HG03064 (cell line): ENCODE data around the gene KANSL2.
"Not testable (repeated sequence)": the region's sequence is repeated elsewhere in the genome, so short reads cannot be mapped to it uniquely, and the experiment has no call there.

Source experiments
- ATAC-seq: cut with Tn5 transposase; IDR thresholded peaks from one replicate; pipeline ENCODE4 v1.9.1; 2021; ENCODE audit warnings: low read depth; ENCODE audit not compliant: unreplicated experiment

Gene KANSL2

DNA sequence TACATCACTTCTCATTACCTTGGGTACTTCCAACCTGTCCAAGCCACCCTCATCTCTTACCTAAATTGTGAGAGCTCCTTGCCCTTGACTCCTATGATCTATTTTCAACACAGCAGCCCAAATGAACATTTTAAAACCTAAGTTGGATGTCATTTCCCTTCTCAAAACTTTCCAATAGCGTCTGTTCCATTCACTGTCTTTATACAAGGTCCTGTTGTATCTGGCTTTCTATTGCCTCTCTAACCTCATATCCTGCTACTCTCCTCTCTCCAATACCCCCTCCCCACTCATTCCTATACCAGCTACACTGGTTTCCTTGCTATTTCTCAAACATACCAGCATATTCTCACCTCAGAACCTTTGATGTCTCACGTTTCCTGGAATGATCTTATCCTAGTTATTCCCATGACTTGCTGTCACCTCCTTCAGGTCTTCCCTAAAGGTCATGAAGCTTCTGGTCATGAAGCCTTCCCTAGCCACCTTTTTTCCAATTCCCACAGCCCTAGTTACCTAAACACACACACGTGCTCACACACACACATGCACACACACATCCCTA lies 4.1 kb upstream of the KANSL2 start:
- no peak for ATAC-seq

GRCh38 chr12:48683534-48683933 lies 1.5 kb upstream of the KANSL2 start:
- no peak for ATAC-seq

GRCh38 chr12:48682927-48683326 lies 889 bp upstream of the KANSL2 start:
- no peak for ATAC-seq

DNA sequence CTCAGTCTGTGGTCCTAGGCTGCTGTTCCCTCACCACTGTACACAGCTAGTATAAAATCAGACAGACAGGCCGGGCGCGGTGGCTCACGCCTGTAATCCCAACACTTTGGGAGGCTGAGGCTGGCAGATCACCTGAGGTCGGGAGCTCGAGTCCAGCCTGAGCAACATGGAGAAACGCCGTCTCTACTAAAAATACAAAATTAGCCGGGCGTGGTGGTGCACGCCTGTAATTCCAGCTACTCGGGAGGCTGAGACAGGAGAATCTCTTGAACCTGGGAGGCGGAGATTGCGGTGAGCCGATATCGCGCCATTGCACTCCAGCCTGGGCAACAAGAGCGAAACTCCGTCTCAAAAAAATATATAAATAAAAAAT lies 481 bp upstream of the KANSL2 start:
- not testable (repeated sequence) for ATAC-seq

- ATAC-seq = no peak
Measured at GRCh38 chr12:48681399-48681709, 684 bp downstream of the KANSL2 start.

- no peak for ATAC-seq
Measured at GRCh38 chr12:48680861-48681260, 1.2 kb downstream of the KANSL2 start.

GRCh38 chr12:48678551-48679185 lies 3.4 kb downstream of the KANSL2 start:
- ATAC-seq = no peak

DNA sequence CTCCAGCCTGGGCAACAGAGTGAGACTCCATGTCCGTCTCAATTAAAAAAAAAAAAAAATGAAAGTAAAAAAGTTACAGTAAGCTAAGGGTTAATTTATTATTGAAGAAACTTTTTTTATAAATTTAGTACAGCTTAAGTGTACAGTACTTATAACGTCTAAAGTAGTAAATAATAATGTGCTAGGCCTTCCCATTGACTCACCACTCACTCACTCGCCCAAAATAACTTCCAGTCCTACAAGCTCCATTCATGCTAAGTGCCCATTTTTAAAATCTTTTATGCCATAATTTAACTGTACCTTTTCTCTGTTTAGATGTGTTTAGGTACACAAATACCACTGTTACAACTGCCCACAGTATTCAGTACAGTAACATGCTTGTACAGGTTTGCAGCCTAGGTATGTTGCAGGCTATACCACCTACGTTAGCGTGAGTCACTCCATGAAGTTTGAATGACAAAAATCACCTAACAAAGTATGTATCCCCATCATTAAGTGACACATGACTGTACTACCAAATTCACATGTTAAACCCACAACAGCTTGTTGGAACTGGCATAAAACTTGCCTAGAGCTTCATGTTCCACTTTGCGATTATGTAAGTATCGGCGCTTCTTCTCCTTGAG lies 10.7 kb downstream of the KANSL2 start:
- ATAC-seq = no peak

DNA sequence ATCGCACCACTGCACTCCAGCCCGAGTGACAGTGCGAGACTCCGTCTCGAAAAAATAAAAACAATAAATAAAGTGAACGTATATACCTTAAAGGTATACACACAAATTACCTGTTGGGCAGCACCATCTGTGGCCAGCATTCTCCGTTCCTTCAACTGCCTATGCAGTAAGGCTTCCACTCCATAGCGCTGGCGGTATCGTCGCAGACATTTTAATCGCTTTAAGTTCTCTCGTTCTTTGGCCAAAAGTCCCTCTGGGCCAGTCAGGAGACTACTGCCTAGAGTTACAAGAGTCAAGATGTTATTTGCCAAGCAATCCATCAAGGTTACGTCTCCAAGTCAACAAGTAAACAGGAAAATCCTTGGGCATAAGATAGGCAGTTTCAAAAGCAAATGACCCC lies 13.0 kb downstream of the KANSL2 start:
- ATAC-seq = no peak

GRCh38 chr12:48659863-48660262 lies 22.2 kb downstream of the KANSL2 start:
- no peak for ATAC-seq

DNA sequence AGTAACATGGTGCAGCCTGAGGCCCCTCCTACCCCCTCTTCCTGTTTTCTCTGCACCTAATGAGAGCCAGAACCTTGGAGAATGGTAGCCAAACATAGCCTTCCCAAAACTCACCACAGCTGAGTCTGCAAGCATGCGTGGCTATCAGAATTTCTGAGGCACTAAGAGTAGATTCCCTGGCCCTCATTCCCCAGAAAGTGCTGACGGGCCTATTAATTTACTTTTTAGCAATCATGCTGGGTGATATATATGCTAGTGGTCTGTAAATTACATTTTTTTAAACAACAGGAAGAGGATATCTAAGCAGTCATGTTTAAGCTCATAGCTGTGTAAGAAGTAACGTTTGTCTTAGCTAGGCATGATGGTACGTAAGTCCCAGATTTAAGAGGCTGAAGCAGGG lies 30.4 kb downstream of the KANSL2 start:
- no peak for ATAC-seq

- ATAC-seq = not testable (repeated sequence)
Measured at GRCh38 chr12:48645354-48645753, 36.7 kb downstream of the KANSL2 start.

DNA sequence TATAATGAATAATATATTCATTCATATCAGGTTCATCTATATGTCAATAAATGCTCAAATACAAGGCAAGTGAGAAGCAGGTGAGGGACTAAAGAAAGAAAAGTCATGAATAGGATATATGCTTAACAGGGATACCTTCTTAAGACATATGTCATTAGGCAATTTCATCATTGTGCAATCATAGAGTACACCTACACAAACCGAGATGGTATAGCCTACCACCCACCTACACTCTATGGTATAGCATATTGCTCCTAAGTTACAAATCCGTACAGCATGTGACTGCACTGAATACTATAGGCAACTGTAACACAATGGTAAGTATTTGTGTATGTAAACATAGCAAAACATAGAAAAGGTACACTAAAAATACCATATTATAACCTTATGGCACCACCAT lies 39.0 kb downstream of the KANSL2 start:
- no peak for ATAC-seq

- not testable (repeated sequence) for ATAC-seq
Measured at GRCh38 chr12:48641752-48642555, 40.1 kb downstream of the KANSL2 start.

- ATAC-seq = no peak
Measured at GRCh38 chr12:48640854-48641253, 41.2 kb downstream of the KANSL2 start.

DNA sequence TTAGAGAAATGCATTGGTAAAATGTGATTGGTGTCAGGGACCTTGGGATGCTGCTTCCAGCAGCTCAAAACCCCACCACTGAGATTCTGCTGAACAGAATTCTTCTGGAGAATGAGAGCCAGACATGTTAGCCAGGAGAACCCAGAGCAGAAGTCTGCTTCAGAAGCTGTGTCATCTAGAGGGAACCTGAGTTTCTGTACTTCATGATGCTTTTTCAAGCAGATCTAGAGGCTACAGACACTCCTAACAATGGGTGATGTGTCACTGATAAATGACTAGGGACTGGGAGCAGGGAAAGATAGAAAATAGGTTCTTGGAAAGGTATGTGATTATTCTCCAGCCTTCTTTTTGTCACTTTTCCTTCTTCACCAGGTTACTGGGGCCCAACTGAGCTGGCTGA lies 41.6 kb downstream of the KANSL2 start:
- no peak for ATAC-seq

- no peak for ATAC-seq
Measured at GRCh38 chr12:48631071-48631470, 51.0 kb downstream of the KANSL2 start.

- ATAC-seq = no peak
Measured at GRCh38 chr12:48630346-48630745, 51.7 kb downstream of the KANSL2 start.

DNA sequence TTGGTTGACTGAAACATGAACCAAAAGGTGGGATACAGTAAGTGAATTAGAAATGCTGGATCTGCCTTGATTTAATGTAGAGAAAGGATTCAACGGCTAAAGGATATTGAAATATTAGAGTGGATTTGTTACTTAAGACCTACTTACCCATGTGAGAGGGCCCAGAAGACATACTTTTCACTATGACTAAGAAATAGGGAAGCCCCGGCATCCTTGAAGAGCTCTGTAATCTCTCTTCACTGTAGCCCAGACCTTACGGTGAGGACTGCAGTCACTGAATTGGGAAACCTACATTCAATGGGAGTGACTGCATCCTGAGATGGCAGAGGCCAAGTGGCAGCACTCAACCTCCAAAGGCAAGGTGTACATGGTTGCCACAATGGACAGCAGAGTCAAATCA lies 52.5 kb downstream of the KANSL2 start:
- ATAC-seq = no peak

DNA sequence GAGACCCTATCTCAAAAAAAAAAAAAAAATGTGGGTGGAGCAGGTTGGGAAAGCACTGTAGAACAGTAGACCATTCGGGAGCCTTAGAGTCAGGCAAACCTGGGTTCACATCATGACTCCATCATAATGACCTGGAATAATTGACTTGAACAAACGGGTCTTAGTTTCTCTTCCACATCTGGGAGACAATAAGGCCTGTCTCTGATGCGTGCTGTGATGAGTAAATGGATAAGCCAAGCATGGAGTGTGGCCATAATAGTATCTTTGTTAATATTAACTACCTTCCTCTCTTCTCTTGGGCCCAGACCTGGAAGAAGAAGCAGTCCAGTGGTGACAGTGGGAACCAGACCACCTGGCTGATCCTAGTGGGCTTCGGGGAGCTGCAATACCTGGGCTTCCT lies 54.5 kb downstream of the KANSL2 start:
- ATAC-seq = no peak

GRCh38 chr12:48622997-48623396 lies 59.0 kb downstream of the KANSL2 start:
- ATAC-seq = not testable (repeated sequence)

GRCh38 chr12:48618541-48618940 lies 63.5 kb downstream of the KANSL2 start:
- ATAC-seq = no peak
